Gastroesophageal sphincter (tissue), 4 donors: ENCODE measurements around the gene ARID1A. TPM values are rescaled to one million over a fixed set of nuclear protein-coding genes. Genes with fewer than 3 reads are reported as not detected.

Experiments
- ATAC-seq: fragments of 150-250 bp; one replicate; pipeline ENCODE4 v1.9.1; 2016; ENCODE audit warnings: mild to moderate bottlenecking, moderate library complexity
- H3K27ac ChIP-seq, 4 donors: fragments of 200-600 bp; sonication (generic) in 3 of 4; 1 replicate in 3 of 4; 2 replicates in 1 of 4; pipeline ENCODE4 v1.5.1; 2016 to 2019
- H3K27me3 ChIP-seq: fragments of 200-600 bp; sonication (generic); one replicate; pipeline ENCODE4 v1.5.1; 2019
- H3K36me3 ChIP-seq, 2 donors: fragments of 200-600 bp; sonication (generic); one replicate each; pipeline ENCODE4 v1.5.1; 2019; ENCODE audit warnings: control low read depth in 1 of 2
- H3K4me1 ChIP-seq, 3 donors: fragments of 200-600 bp; sonication (generic); 1 replicate in 2 of 3; 2 replicates in 1 of 3; pipeline ENCODE4 v1.5.1; 2016 to 2019; ENCODE audit warnings: control low read depth in 2 of 3
- H3K4me3 ChIP-seq, 2 donors: fragments of 200-600 bp; sonication (generic); one replicate each; pipeline ENCODE4 v1.5.1; 2019; ENCODE audit warnings: mild to moderate bottlenecking in 1 of 2, moderate library complexity in 1 of 2
- H3K9me3 ChIP-seq, 3 donors: fragments of 200-600 bp; sonication (generic); one replicate each; pipeline ENCODE4 v1.5.1; 2017 to 2019; ENCODE audit warnings: control low read depth in 2 of 3
- CTCF ChIP-seq, 4 experiments: fragments of 200-600 bp in 2 of 4; fragments of 450-650 bp in 2 of 4; sonication (generic) in 1 of 4; IDR thresholded peaks; one replicate each; pipeline ENCODE4 v1.5.1; 2017 to 2019; ENCODE audit warnings: antibody characterized with exemption in 4 of 4, mild to moderate bottlenecking in 2 of 4, moderate library complexity in 2 of 4
- EP300 ChIP-seq: sonication (generic); formaldehyde crosslinking; IDR thresholded peaks from one replicate; pipeline ENCODE4 v1.6.1; 2017; ENCODE audit warnings: antibody characterized with exemption, mild to moderate bottlenecking
- POLR2A ChIP-seq, 2 donors: fragments of 450-650 bp; IDR thresholded peaks; one replicate each; pipeline ENCODE4 v1.6.1; 2017; ENCODE audit warnings: antibody characterized with exemption in 2 of 2, mild to moderate bottlenecking in 2 of 2, moderate library complexity in 1 of 2
- POLR2AphosphoS5 ChIP-seq: sonication (generic); formaldehyde crosslinking; IDR thresholded peaks from one replicate; pipeline ENCODE4 v1.6.1; 2017; ENCODE audit warnings: antibody characterized with exemption
- WGBS, 2 donors: methylation state at CpG; one replicate each; pipeline ENCODE4 v1.1.5; 2018; ENCODE audit warnings: low coverage in 1 of 2; 5-methylcytosine and 5-hydroxymethylcytosine counted together
- total RNA-seq, 4 donors: library from RNA; depleted of rRNA; stranded (reverse); fragments of >200 nt; gene quantifications; one replicate each; pipeline ENCODE4 v1.1.0, GENCODE V29; 2016

The ARID1A gene
- total RNA-seq, 4 donors from 2014 or later = 28.2 to 64.2 (median 42.6) TPM

DNA sequence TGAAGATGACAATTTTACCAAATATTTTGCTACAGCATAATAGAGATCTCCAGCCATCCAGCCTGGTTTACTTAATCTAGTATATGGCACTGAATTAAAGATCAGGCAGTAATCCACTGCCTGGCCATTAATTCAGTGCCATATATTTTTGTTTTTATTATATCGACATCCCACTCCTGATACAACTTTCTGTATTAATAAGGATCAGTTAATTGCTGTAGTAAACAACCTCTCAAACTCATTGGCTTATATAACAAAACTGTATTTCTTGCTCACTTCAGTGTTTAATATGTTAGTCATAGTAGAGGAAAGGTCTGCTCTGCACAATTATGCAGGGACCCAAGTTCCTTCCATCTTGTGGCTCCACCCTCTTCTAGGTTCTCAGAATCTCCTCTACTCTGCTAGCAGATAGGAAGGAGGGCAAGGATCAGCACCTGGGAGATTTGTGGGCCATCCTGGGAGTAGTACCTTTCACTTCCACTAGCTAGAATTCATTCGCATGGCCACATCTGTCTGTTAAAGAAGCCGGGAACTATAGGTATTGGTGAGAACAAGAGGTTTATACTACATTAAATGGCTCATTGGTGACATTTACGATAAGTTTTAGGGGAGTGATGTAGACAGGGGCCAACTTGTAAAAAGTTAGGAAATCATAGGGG lies 127.1 kb downstream of the ARID1A start:
- Histone ChIP-seq H3K4me3 (no peak overlapping the region), H3K4me1 (peaks cover 0 to 17% (median 7%) of the 10 kb centered on the region in 3 donors), H3K27ac (no peak overlapping the region), H3K36me3 (no peaks in the 10 kb centered on the region), H3K9me3 (no peaks in the 10 kb centered on the region), H3K27me3 (no peaks in the 10 kb centered on the region)
- ATAC-seq = no peak
- WGBS, 2 donors = 91 to 99% methylated on average over 4 of the region's 4 CpGs
- no peak for TF ChIP-seq CTCF (IDR thresholded peaks at IDR 0.05)

DNA sequence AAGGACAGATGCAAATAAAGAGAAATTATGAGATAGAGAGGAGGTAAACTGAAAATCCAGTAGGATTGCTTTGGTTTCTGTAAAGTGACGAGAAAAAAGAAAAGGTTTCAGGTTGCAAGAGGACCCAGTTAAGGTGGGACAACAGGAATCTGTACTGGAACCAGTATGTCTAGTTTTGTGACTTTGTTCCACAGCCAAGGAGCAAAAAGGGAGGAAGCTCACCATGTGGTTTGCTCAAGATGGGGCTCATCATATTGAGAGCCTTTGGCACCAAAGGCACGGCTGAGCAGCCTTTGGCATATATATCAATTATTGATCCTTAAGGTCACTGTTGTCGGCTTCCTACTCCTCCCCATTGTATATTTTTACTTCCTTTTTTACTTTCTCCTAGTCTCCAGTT lies 128.9 kb downstream of the ARID1A start:
- no peak overlapping the region for H3K4me3 ChIP-seq
- H3K27ac ChIP-seq = no peak overlapping the region
- H3K36me3 ChIP-seq = no peaks in the 10 kb centered on the region
- no peaks in the 10 kb centered on the region for H3K9me3 ChIP-seq
- peaks cover 0 to 36% (median 15%) of the 10 kb centered on the region in 3 donors for H3K4me1 ChIP-seq
- ATAC-seq = no peak
- TF ChIP-seq POLR2A (IDR thresholded peaks at IDR 0.05) = no peak
- no peak for TF ChIP-seq POLR2AphosphoS5
- TF ChIP-seq EP300 = no peak
- no peak for TF ChIP-seq CTCF (IDR thresholded peaks at IDR 0.05)
- WGBS, 2 donors = 90 to 94% methylated on average over 3 of the region's 3 CpGs
- no peaks in the 10 kb centered on the region for H3K27me3 ChIP-seq

DNA sequence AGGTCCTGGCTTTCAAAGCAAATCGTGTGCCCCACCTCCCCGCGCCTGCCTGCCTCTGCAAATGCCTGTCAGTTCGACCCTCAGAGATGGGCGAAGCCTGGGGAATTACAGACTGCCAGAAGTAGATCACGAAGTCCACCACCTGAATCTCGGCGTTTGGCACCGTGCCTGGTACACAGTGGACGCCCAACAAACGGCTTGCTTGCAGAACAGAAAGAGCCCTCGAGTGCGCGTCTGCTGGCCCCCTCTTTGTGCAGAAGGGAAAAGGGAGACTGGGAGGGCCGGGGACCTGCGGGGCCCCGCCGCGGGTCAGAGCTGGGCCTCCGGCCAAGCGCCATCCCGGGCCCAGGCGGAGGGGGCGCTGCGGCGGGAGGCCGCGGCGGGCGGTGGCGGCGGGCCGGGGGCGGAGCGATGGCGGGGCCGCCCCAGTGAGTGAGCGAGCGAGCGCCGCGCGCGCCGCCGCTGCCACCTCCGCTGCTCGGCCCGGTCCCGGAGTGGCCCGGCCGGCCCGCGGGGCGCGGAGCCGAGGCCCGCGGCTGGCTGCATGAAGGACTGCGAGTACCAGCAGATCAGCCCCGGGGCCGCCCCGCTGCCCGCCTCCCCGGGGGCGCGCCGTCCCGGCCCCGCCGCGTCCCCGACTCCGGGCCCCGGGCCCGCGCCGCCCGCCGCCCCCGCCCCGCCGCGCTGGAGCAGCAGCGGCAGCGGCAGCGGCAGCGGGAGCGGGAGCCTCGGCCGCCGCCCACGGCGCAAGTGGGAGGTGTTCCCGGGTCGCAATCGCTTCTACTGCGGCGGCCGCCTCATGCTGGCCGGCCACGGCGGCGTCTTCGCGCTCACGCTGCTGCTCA lies 130.7 kb downstream of the ARID1A start, which contains the start of gene ZDHHC18:
Gene ZDHHC18 (plus strand): TSS at position 428 of the 845 bp plus-strand sequence. CDS start 117 bp downstream, at position 545.
- Histone ChIP-seq H3K4me1 (peaks cover 0 to 41% (median 15%) of the 10 kb centered on the region in 3 donors), H3K4me3 (peak within 1 kb of the TSS; percentile 77 to 90), H3K9me3 (no peaks in the 10 kb centered on the region), H3K27me3 (no peaks in the 10 kb centered on the region), H3K27ac (peak within 1 kb of the TSS; percentile 16 to 84 (median 82)), H3K36me3 (peaks cover 0 to 2% of the 10 kb centered on the region in 2 donors)
- ATAC-seq = peak; percentile 95
- TF ChIP-seq POLR2A (IDR thresholded peaks at IDR 0.05) = peak; percentile 21 to 56
- TF ChIP-seq CTCF (IDR thresholded peaks at IDR 0.05) = peak in 3 of 4 experiments; percentile 67 to 75 (median 71)
- TF ChIP-seq EP300 = no peak
- WGBS, 2 donors = 0% methylated on average over 1 to 2 of the region's 107 CpGs

GRCh38 chr1:26827106-26827604 lies 131.3 kb downstream of the ARID1A start:
- ATAC-seq = no peak
- 0 to 5% methylated on average over 8 to 13 of the region's 17 CpGs for WGBS, 2 donors

More at GRCh38 chr1:26827106-26827604, 131.3 kb downstream of the ARID1A start:
- no peaks in the 10 kb centered on the region for H3K27me3 ChIP-seq
- peaks cover 0 to 41% (median 15%) of the 10 kb centered on the region in 3 donors for H3K4me1 ChIP-seq
- H3K9me3 ChIP-seq = no peaks in the 10 kb centered on the region
- peak overlapping the region; percentile 9 to 84 (median 82) for H3K27ac ChIP-seq
- H3K36me3 ChIP-seq = peaks cover 0 to 8% of the 10 kb centered on the region in 2 donors
- H3K4me3 ChIP-seq = peak overlapping the region; percentile 77 to 90
- TF ChIP-seq POLR2A (IDR thresholded peaks at IDR 0.05) (no peak), CTCF (IDR thresholded peaks at IDR 0.05) (no peak), POLR2AphosphoS5 (no peak), EP300 (no peak)
